ENCODE data around the gene ADGRV1. TPM values are rescaled to one million over a fixed set of nuclear protein-coding genes. Genes with fewer than 3 reads are reported as not detected.
A peak's percentile ranks its signal among the peaks of the same experiment; 100 is the strongest.

ADGRV1 gene
- total RNA-seq, 1 donor from 2014 or later = 0.13 TPM

GRCh38 chr5:91101600-91102379, 543.2 kb downstream of the ADGRV1 start:
- DNase-seq (no peak), ATAC-seq (ENCODE audit: low read depth) (peak; percentile 92)
- H3K9me3 Mint-ChIP-seq = peaks cover 2% of the 10 kb centered on the region
- H3K27me3 Mint-ChIP-seq = no peaks in the 10 kb centered on the region
- POLR2A ChIA-PET = interaction anchor here (0.7 kb wide), 1 partner anchor 278 kb away, joined by 3 read pairs; no protein-coding TSS in a partner anchor
- no peak overlapping the region for H3K27ac Mint-ChIP-seq
- CTCF ChIA-PET = interaction anchor here (0.6 to 4.1 kb wide), 3 partner anchors 283 to 319 kb away, joined by 3 to 46 read pairs (median 36); partner anchors contain the start of gene ARRDC3
- H3K4me1 Mint-ChIP-seq = no peaks in the 10 kb centered on the region
- intact Hi-C loops (cut with micrococcal nuclease) = loop anchor here (1.0 to 2.0 kb wide), 5 partner anchors 117 to 318 kb away; no protein-coding TSS in a partner anchor
- H3K4me3 Mint-ChIP-seq = no peak overlapping the region
- H3K36me3 Mint-ChIP-seq (ENCODE audit: low read depth) = no peaks in the 10 kb centered on the region
- no peak for TF ChIP-seq CTCF (IDR thresholded peaks at IDR 0.05)

- H3K36me3 Mint-ChIP-seq (ENCODE audit: low read depth) = no peaks in the 10 kb centered on the region
- TF ChIP-seq CTCF (IDR thresholded peaks at IDR 0.05) = no peak
- peaks cover 2% of the 10 kb centered on the region for H3K9me3 Mint-ChIP-seq
- no peaks in the 10 kb centered on the region for H3K27me3 Mint-ChIP-seq
- ChIA-PET POLR2A (interaction anchor here (0.7 to 1.2 kb wide), 2 partner anchors 277 to 280 kb away, joined by 3 to 5 read pairs; partner anchors contain the start of gene ARRDC3), CTCF (interaction anchor here (4.1 kb wide), 2 partner anchors 281 to 315 kb away, joined by 36 to 46 read pairs; partner anchors contain the start of gene ARRDC3)
- H3K27ac Mint-ChIP-seq = no peak overlapping the region
- no peak overlapping the region for H3K4me3 Mint-ChIP-seq
- intact Hi-C loops (cut with micrococcal nuclease) = loop anchor here (2.0 kb wide), 2 partner anchors 115 to 237 kb away; no protein-coding TSS in a partner anchor
- ATAC-seq (ENCODE audit: low read depth) (no peak), DNase-seq (no peak)
- no peaks in the 10 kb centered on the region for H3K4me1 Mint-ChIP-seq
These were observed 544.9 kb downstream of the ADGRV1 start for GRCh38 chr5:91103353-91104061.

DNA sequence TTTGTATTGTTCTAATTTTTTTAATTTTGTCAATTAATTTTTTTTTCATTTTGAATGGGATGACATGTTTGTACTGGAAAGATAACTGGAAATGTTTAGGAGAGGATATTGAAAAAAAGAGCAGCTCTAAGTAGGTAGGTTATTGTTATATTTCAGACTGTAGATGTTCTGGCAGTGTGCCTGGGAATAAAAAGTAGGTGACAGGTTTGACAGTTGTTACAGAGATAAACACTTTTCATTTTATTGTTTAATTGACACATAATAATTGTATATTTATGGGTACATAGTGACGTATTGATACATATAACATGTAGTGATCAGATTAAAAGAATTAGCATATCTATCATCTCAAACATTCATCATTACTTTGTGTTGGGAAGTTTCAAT, 545.5 kb downstream of the ADGRV1 start:
- DNase-seq (no peak), ATAC-seq (ENCODE audit: low read depth) (no peak)
- no peaks in the 10 kb centered on the region for H3K27me3 Mint-ChIP-seq
- CTCF ChIA-PET = interaction anchor here (4.1 kb wide), 2 partner anchors 280 to 314 kb away, joined by 36 to 46 read pairs; partner anchors contain the start of gene ARRDC3
- intact Hi-C loops (cut with micrococcal nuclease) = no loop called here
- no peak overlapping the region for H3K27ac Mint-ChIP-seq
- H3K36me3 Mint-ChIP-seq (ENCODE audit: low read depth) = no peaks in the 10 kb centered on the region
- no peak overlapping the region for H3K4me3 Mint-ChIP-seq
- no peaks in the 10 kb centered on the region for H3K4me1 Mint-ChIP-seq
- TF ChIP-seq CTCF (IDR thresholded peaks at IDR 0.05) = no peak
- POLR2A ChIA-PET = no interaction called here
- H3K9me3 Mint-ChIP-seq = peaks cover 2% of the 10 kb centered on the region

DNA sequence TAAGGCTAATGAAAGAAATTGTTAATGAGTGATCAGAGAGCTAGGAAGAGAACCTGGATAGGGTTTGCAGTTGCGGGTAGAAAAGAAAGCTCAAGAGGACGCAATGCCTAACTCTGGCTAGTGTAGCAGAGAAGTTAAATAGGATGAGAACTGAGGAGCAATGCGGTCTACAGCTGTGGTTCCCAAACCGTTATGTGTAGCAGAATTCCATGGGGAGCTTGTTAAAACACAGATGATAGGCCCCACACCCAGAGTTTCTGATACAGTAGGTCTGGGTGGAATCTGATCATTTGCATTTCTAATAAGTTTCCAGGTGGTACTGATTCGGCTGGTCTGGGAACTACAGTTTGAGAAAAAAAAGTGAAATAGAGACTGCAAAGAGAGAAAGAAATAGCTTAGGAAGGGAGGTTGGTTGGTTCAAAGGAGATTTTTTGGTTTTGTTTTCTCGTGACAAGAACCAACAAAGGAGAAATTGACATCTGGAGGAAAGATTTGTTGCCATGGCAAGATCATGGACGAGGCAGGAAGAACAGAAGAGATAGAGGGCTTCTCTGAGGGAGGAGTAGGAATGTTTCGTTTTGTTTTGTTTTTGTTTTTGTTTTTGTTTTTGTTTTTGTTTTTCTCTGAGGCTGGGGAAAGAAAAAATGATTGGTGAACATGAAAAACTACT, 548.4 kb downstream of the ADGRV1 start:
- no peak for DNase-seq
- Mint-ChIP-seq H3K4me3 (no peak overlapping the region), H3K36me3 (ENCODE audit: low read depth) (no peaks in the 10 kb centered on the region), H3K4me1 (no peaks in the 10 kb centered on the region), H3K27ac (no peak overlapping the region), H3K9me3 (peaks cover 2% of the 10 kb centered on the region), H3K27me3 (peaks cover 6% of the 10 kb centered on the region)
- TF ChIP-seq CTCF (IDR thresholded peaks at IDR 0.05) = no peak
- no peak for ATAC-seq (ENCODE audit: low read depth)
- intact Hi-C loops (cut with micrococcal nuclease) = no loop called here
- CTCF ChIA-PET = interaction anchor here (1.0 to 1.1 kb wide), 2 partner anchors 278 to 313 kb away, joined by 4 read pairs; no protein-coding TSS in a partner anchor
- POLR2A ChIA-PET = interaction anchor here (0.9 kb wide), 1 partner anchor 278 kb away, joined by 3 read pairs; no protein-coding TSS in a partner anchor

Data from activated B cell treated with CpG ODN at 0.5 μM for 24 hours (primary cell).